Measurements from ENCODE around the gene UNC79.

- TF ChIP-seq, protein P1, sequence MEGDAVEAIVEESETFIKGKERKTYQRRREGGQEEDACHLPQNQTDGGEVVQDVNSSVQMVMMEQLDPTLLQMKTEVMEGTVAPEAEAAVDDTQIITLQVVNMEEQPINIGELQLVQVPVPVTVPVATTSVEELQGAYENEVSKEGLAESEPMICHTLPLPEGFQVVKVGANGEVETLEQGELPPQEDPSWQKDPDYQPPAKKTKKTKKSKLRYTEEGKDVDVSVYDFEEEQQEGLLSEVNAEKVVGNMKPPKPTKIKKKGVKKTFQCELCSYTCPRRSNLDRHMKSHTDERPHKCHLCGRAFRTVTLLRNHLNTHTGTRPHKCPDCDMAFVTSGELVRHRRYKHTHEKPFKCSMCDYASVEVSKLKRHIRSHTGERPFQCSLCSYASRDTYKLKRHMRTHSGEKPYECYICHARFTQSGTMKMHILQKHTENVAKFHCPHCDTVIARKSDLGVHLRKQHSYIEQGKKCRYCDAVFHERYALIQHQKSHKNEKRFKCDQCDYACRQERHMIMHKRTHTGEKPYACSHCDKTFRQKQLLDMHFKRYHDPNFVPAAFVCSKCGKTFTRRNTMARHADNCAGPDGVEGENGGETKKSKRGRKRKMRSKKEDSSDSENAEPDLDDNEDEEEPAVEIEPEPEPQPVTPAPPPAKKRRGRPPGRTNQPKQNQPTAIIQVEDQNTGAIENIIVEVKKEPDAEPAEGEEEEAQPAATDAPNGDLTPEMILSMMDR (conservative IDR thresholded peaks at IDR 0.05; ENCODE audit: low read depth, low read length): no peak
- TF ChIP-seq EZH2 (IDR thresholded peaks at IDR 0.05; ENCODE audit: low read length, unreplicated experiment) (no peak), EZH2phosphoT487 (IDR thresholded peaks at IDR 0.05; ENCODE audit: borderline replicate concordance, low read length) (no peak)
Observed at GRCh38 chr14:93458234-93458633, 27.5 kb downstream of the UNC79 start.

Measured in PC-3 (cell line).